Articular chondrocyte of knee joint (primary cell): Measurements from ENCODE around the gene EXOSC3. TPM values are rescaled to one million over a fixed set of nuclear protein-coding genes. Genes with fewer than 3 reads are reported as not detected.

Source experiments
- total RNA-seq: library from RNA; depleted of rRNA; stranded (reverse); fragments of >200 nt; gene quantifications from 2 replicates; pipeline ENCODE4 v1.2.3, GENCODE V29; 2012

EXOSC3 gene
- 27.2 and 33.0 TPM in 2 replicates for total RNA-seq

GRCh38 chr9:37784616-37785483 is at the start of gene EXOSC3:
Gene EXOSC3, minus strand, starts transcription at chr9:37785064. Its CDS starts 20 bp downstream, at chr9:37785044.

DNA sequence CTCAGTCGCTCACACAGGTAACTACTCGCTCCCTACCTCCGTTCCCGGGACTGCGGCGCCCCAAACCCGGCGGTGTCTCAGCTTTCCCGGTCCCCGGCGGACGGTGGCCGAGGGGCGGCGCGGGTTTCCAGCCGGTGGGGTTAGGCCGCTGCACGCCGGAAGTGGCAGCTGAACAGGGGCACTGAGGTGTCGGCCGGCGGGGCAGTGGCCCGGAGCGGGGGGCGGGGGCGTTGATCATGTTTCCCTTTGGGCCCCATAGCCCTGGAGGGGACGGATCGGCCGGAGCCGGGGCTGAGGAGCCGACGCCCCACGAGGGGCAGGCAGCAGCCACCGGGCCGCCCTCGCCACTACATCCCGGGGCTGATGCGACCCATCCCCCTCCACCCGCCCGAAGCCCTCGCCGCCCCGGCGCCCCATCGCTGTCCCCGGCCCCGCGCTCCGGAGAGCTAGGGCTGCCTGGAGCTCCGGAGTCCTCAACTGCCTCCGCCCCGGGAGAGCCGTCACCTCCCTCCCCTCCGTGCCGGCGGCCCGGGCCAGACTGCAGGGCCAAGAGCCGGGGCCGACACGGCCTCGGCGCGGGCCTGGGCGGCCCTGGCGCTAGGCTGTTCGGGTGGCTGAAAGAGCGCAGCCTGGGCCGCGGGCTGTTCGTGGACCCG is 15.9 kb upstream of the EXOSC3 start, which contains the start of gene DCAF10:
TSS of gene DCAF10 (plus strand) at position 167 of the 656 bp plus-strand sequence. CDS start at position 237, 70 bp downstream.

GRCh38 chr9:37753489-37754190 is 31.2 kb downstream of the EXOSC3 start, which contains the start of gene TRMT10B:
Gene TRMT10B, plus strand, starts transcription at chr9:37753805. Its CDS starts 8,127 bp downstream, at chr9:37761932.

Other genes with a start within 250 kb of the EXOSC3 start
- 9.0 and 9.4 TPM in 2 replicates for gene FBXO10, start 208.7 kb downstream of the EXOSC3 start, total RNA-seq
- gene TOMM5, start 192.5 kb downstream of the EXOSC3 start, total RNA-seq: 91.6 and 92.0 TPM in 2 replicates
- under 0.01 TPM in 1 of 2 replicates, not detected in the other for gene FRMPD1, start 134.1 kb downstream of the EXOSC3 start, total RNA-seq
- gene TRMT10B, start 31.3 kb downstream of the EXOSC3 start, total RNA-seq: 3.7 and 4.8 TPM in 2 replicates
- gene DCAF10, start 15.7 kb upstream of the EXOSC3 start, total RNA-seq: 31.9 and 32.5 TPM in 2 replicates
- gene SLC25A51, start 119.1 kb upstream of the EXOSC3 start, total RNA-seq: 73.0 and 83.7 TPM in 2 replicates